IPS-18a (cell line): Measurements from ENCODE around the gene KRT38.

Experiments
- H3K27ac ChIP-seq: one replicate; pipeline ENCODE4 v1.5.1; 2013; ENCODE audit warnings: low read length
- H3K27me3 ChIP-seq: one replicate; pipeline ENCODE4 v1.6.1; 2013; ENCODE audit warnings: mild to moderate bottlenecking, low read length; ENCODE audit not compliant: control insufficient read depth, insufficient read depth
- H3K36me3 ChIP-seq: one replicate; pipeline ENCODE4 v1.6.1; 2013; ENCODE audit warnings: low read depth, low read length; ENCODE audit not compliant: control insufficient read depth
- H3K4me1 ChIP-seq: one replicate; pipeline ENCODE4 v1.6.1; 2013; ENCODE audit warnings: low read depth, low read length; ENCODE audit not compliant: control insufficient read depth
- H3K4me3 ChIP-seq: one replicate; pipeline ENCODE4 v1.5.1; 2013; ENCODE audit warnings: low read length
- H3K9ac ChIP-seq: one replicate; pipeline ENCODE4 v1.6.1; 2013; ENCODE audit warnings: mild to moderate bottlenecking, low read length, moderate library complexity
- H3K9me3 ChIP-seq: one replicate; pipeline ENCODE4 v1.6.1; 2013; ENCODE audit warnings: low read depth, low read length; ENCODE audit not compliant: control insufficient read depth

The KRT38 gene

DNA sequence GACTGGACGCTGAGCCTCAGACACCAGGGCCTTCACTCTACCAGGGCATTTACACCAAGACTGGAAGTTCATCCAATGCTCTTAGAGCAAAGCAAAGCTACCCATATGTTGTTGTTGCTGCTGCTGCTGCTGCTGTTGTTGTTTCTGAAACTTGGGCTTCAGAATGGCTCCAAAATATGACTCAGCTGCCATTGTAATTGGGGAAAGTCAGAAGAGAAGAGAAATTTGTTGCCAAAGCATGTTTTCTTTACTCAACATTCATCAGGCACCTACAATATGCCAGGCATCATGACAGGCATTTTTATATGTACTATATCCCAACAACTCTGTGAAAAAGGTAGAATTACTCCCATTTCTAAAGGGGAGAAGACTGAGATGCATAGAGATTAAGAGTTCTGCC lies 14.5 kb upstream of the KRT38 start:
- no peaks in the 10 kb centered on the region for H3K36me3 ChIP-seq
- H3K27me3 ChIP-seq: no peaks in the 10 kb centered on the region
- H3K27ac ChIP-seq: no peak overlapping the region
- no peak overlapping the region for H3K4me3 ChIP-seq
- no peaks in the 10 kb centered on the region for H3K9me3 ChIP-seq
- no peak overlapping the region for H3K9ac ChIP-seq
- H3K4me1 ChIP-seq: no peaks in the 10 kb centered on the region

DNA sequence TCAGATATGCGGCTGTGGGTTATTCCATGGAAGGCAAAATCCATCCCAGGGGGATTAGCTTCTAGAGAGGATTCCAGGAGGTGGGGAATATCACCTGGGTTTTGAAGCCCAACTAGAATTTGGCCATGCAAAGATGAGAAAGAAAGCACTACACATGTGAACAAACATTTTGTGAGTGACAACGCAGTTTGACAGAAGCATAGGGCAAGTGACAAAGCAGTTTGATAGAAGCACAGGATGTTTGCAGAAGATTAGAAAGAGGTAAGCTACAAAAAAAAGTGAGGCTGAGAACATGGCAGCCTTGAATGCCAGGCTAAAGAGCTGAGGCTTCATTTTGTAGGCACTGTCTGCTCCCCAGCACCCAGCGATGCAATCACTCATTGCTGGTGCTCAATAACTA lies 12.3 kb upstream of the KRT38 start:
- H3K4me1 ChIP-seq: no peaks in the 10 kb centered on the region
- no peaks in the 10 kb centered on the region for H3K9me3 ChIP-seq
- no peak overlapping the region for H3K9ac ChIP-seq
- no peak overlapping the region for H3K27ac ChIP-seq
- H3K27me3 ChIP-seq: no peaks in the 10 kb centered on the region
- H3K4me3 ChIP-seq: no peak overlapping the region
- H3K36me3 ChIP-seq: no peaks in the 10 kb centered on the region

DNA sequence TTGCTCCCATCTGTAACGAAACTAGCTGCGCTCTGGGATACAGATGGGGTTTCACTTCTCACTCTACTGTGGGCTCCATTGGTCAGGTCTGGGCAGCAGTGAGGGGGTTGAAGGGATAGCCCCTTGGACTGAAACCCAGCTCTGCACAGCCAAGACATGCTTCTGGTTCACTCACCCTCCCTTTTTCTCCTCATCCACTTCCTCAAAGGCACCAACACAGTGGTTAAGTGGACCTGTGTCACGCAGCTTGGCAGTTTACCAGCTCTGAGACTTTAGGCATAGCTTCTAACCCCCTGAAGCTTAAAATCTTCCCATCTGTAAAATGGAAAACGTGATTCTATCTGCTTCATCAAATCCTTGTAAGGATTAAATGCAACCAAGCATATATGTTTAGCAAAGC lies 11.5 kb upstream of the KRT38 start:
- Histone ChIP-seq H3K9me3 (no peaks in the 10 kb centered on the region), H3K4me1 (no peaks in the 10 kb centered on the region), H3K4me3 (no peak overlapping the region), H3K9ac (no peak overlapping the region), H3K36me3 (no peaks in the 10 kb centered on the region), H3K27me3 (no peaks in the 10 kb centered on the region), H3K27ac (no peak overlapping the region)

DNA sequence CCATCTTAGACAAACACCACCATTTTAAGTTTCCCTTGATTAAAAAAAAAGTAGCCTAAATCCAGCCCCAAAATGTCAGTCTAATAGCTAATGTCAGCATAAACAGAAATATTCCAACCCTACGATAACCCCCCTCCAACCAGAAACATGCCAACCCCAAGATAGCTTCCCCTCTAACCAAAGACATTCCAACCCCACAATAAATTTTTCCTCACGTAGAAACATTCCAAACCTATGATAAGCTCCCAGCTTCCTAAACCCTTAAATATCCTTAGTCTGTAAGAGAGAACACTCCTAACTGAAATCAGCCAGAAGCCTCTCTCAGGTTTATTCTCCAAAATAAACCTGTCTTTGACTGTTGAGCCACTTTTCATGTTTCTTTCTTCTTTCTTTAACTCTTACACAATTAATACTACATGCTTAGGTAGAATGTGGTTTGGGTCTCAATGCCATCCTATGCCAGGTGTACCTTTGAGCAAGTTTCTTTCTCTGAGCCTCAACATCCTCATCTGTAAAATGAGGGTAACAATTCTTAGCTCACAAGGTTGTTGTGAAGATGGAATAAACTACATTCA lies 10.5 kb upstream of the KRT38 start:
- no peak overlapping the region for H3K4me3 ChIP-seq
- H3K27ac ChIP-seq: no peak overlapping the region
- no peaks in the 10 kb centered on the region for H3K4me1 ChIP-seq
- no peaks in the 10 kb centered on the region for H3K9me3 ChIP-seq
- no peaks in the 10 kb centered on the region for H3K27me3 ChIP-seq
- H3K36me3 ChIP-seq: no peaks in the 10 kb centered on the region
- no peak overlapping the region for H3K9ac ChIP-seq

DNA sequence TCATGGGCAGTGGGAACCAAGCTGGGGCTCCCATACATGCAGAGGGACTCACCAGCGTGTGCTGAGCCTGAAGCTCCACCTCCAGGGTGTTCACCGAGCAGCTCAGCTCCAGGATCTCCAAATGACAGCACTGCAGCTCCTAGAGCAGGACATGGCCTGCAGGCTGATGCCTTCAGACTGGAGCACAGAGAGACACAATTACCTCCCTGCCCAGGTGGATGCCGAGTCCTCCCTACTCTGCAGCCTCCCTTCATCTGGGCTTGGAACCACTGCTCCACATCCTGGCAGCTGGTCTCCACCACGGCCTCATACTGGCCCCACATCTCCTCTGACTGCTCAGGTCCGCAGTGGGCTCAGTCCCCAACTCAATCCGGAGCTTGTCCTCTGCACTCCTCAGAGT lies 8.2 kb upstream of the KRT38 start:
- Histone ChIP-seq H3K27me3 (no peaks in the 10 kb centered on the region), H3K4me3 (no peak overlapping the region), H3K27ac (no peak overlapping the region), H3K36me3 (no peaks in the 10 kb centered on the region), H3K9me3 (no peaks in the 10 kb centered on the region), H3K9ac (no peak overlapping the region), H3K4me1 (no peaks in the 10 kb centered on the region)

DNA sequence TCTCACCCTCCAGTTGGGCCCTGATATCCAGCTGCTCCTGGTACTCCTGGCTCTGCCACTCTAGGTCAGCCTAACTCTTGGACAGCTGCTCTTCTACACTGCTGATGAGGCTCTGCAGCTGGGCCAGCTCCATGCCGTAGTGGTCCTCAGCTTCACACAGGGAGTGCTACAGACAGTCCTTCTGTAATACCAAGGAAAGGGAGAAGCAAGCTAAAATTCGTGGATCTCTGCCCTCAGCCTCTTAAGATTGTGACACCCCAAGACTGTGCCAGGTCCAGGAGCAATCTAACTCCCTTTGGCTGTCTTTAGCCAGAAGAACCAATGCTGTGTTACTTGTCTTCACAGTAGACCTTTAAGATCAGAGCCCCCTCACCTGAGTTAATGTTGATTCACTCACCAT lies 7.7 kb upstream of the KRT38 start:
- no peaks in the 10 kb centered on the region for H3K36me3 ChIP-seq
- no peak overlapping the region for H3K9ac ChIP-seq
- H3K27me3 ChIP-seq: no peaks in the 10 kb centered on the region
- no peak overlapping the region for H3K27ac ChIP-seq
- H3K9me3 ChIP-seq: no peaks in the 10 kb centered on the region
- no peak overlapping the region for H3K4me3 ChIP-seq
- H3K4me1 ChIP-seq: no peaks in the 10 kb centered on the region

DNA sequence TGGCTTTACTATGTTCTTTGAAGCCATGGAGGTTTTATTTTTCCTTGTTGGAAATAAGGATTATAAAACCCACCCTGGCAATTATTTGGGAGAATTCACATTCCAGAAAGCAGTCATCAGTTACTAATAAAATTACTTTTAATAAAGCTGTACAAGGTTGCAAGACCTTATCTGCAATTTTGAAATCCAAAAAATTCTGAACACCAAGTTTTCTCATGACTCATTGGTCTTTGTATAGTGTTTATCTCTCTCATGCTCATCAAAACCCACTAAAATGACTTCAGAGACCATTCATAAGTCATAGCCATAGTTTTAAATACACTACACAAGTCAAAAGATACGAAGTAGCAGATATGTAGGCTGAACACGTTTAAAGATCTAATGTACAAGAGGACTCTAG lies 6.0 kb upstream of the KRT38 start:
- H3K27ac ChIP-seq: no peak overlapping the region
- H3K27me3 ChIP-seq: no peaks in the 10 kb centered on the region
- no peak overlapping the region for H3K4me3 ChIP-seq
- no peaks in the 10 kb centered on the region for H3K4me1 ChIP-seq
- H3K9ac ChIP-seq: no peak overlapping the region
- H3K9me3 ChIP-seq: no peaks in the 10 kb centered on the region
- no peaks in the 10 kb centered on the region for H3K36me3 ChIP-seq

DNA sequence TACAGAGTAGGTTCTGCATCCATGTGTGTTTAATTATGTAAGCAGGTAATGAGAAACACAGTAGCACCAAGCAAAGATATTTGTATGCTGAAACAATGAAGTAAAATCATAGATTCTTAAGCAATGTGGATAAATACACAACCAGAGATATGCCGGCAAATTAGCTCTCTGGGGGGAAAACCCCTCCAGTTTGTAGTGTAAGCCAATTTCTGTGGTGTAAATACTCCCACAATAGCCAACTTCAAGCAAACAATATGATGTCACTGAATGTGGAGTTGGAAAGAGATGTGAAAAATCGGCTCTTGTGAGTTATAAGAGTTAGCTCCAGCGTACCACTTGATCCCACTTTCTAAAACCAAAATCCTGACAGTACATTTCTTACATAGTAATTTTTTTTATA lies 3.9 kb upstream of the KRT38 start:
- no peak overlapping the region for H3K4me3 ChIP-seq
- H3K27me3 ChIP-seq: no peaks in the 10 kb centered on the region
- H3K27ac ChIP-seq: no peak overlapping the region
- H3K9ac ChIP-seq: no peak overlapping the region
- H3K9me3 ChIP-seq: no peaks in the 10 kb centered on the region
- no peaks in the 10 kb centered on the region for H3K36me3 ChIP-seq
- no peaks in the 10 kb centered on the region for H3K4me1 ChIP-seq

DNA sequence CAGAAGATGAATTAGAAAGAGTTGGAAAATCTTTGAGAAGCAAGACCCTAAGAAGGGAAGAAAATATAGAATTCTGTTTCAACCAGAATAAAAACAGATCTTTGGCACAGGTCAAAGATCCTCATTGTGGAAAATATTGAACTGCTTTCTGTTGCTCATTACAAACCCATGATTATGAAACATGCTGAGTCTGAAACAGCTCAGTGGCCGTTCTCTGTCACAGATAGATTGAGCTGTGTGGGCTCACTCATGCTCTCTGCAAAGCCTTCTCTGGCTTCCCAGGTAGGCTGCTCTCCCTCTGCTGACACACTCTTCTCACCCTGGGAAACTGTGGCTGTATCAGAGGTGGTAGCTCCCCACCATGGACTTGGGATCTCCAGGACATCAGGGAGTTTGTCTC lies 3.4 kb upstream of the KRT38 start:
- Histone ChIP-seq H3K9ac (no peak overlapping the region), H3K4me3 (no peak overlapping the region), H3K27me3 (no peaks in the 10 kb centered on the region), H3K4me1 (no peaks in the 10 kb centered on the region), H3K9me3 (no peaks in the 10 kb centered on the region), H3K36me3 (no peaks in the 10 kb centered on the region), H3K27ac (no peak overlapping the region)

DNA sequence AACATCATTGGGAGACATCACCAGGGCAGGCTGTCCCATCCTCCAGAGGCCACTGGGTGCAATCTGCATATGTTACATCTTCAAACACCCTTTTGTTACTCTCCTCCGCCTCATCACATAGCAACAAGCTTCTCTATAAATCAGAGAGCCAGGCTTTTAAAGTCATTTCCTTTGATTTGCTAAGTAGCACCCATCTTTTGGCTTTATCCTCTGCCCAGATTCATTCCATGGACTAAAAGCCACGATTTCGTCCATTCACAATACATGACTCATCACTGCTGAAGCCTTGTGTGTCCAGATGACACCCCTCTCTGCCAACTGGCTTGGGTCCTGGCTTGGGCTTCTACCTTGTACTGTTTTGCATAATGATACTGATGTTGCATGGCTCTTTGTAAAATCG lies 2.0 kb upstream of the KRT38 start:
- Histone ChIP-seq H3K27ac (no peak overlapping the region), H3K9ac (no peak overlapping the region), H3K9me3 (no peaks in the 10 kb centered on the region), H3K27me3 (no peaks in the 10 kb centered on the region), H3K4me3 (no peak overlapping the region), H3K4me1 (no peaks in the 10 kb centered on the region), H3K36me3 (no peaks in the 10 kb centered on the region)

DNA sequence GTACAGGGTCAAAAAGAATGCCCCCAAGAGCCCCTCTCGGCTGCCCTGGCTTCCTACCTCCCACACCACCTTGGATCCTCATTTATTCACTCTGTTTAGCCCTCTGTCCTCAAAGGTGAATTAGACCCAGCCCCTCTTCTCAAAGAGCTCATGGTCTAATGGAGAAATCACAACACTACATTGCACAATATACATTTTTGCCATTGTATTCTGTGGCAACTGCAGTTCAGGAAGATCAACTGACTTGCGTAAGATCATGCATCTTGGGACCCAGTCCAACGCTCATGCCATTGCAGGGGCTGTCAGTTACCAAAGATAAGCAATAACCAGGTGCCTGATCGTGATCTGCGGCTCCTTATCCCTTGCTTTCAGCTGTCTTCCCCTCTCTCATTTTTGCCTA lies 1.4 kb downstream of the KRT38 start:
- Histone ChIP-seq H3K36me3 (no peaks in the 10 kb centered on the region), H3K27ac (no peak overlapping the region), H3K4me3 (no peak overlapping the region), H3K4me1 (no peaks in the 10 kb centered on the region), H3K9ac (no peak overlapping the region), H3K27me3 (no peaks in the 10 kb centered on the region), H3K9me3 (no peaks in the 10 kb centered on the region)

DNA sequence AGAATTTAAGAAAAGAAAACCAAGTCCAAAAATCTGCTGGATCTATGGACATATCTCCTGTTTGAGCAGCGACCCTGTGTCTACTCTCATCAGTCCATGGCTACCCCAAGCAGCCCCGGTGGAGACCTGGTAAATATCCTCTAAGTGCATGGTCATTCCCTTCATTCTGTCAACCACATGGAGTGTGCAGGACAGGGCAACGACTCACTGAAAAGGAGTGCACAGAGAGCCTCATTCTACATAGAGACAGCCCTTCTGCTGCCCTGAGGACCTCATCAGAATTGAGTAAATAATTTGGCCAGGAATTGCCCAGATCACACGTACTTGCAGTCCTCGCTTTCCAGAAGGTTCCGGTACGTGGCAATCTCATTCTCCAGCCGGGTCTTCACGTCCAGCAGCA lies 3.0 kb downstream of the KRT38 start:
- no peaks in the 10 kb centered on the region for H3K27me3 ChIP-seq
- H3K9me3 ChIP-seq: no peaks in the 10 kb centered on the region
- H3K4me3 ChIP-seq: no peak overlapping the region
- no peak overlapping the region for H3K9ac ChIP-seq
- H3K27ac ChIP-seq: no peak overlapping the region
- no peaks in the 10 kb centered on the region for H3K36me3 ChIP-seq
- no peaks in the 10 kb centered on the region for H3K4me1 ChIP-seq
